HepG2 (cell line): ENCODE data around the gene TDRD10. TPM values are rescaled to one million over a fixed set of nuclear protein-coding genes. Genes with fewer than 3 reads are reported as not detected.
A peak's percentile ranks its signal among the peaks of the same experiment; 100 is the strongest.

Experiments used
- ATAC-seq: fragments of 200-7000 bp; cut with Tn5 transposase; 3 replicates; pipeline ENCODE4 v1.9.1; 2020; ENCODE audit warnings: mild to moderate bottlenecking, moderate library complexity
- BruUV-seq: library from RNA; stranded (reverse); fragments of 400-500 nt; replicated peaks from 2 replicates; lab custom pipeline; 2021; lab: Mats Ljungman, UMichigan
- CTCF ChIA-PET: fragments of 300-600 bp; formaldehyde crosslinking; extraction: SDS; loops from one replicate; lab custom pipeline; 2021; ENCODE audit warnings: low total read pairs, inconsistent platforms, low intra/inter-chr PET ratio; lab: Yijun Ruan, JAX
- POLR2A ChIA-PET: fragments of 350-600 bp; sonication (Branson Sonifier 250); formaldehyde crosslinking; loops from one replicate; lab custom pipeline; 2020; ENCODE audit warnings: antibody characterized with exemption, inconsistent platforms; lab: Yijun Ruan, JAX
- DNase-seq: peaks from one replicate; pipeline ENCODE4 v3.0.0-alpha.2; 2015; ENCODE audit warnings: low spot score
- FAIRE-seq: peaks from 3 replicates; lab custom pipeline; 2011; peaks lifted over from hg19 to GRCh38; lab: Jason Lieb, UNC
- H2AFZ ChIP-seq: one replicate; pipeline ENCODE4 v1.6.1; 2011; ENCODE audit warnings: low read length, inconsistent platforms
- H3K27ac ChIP-seq: fragments of 300-600 bp; 3 replicates; pipeline ENCODE4 v1.8.0; 2011; ENCODE audit warnings: mixed run types, mild to moderate bottlenecking, mixed read lengths, low read length, inconsistent platforms; ENCODE audit not compliant: insufficient read depth; ENCODE audit errors: extremely low read length
- H3K27me3 ChIP-seq, 2 experiments: fragments of 200-600 bp in 1 of 2; 2 replicates in 1 of 2; 3 replicates in 1 of 2; pipeline versions ENCODE4 v1.6.0 to v1.8.0; 2011; ENCODE audit warnings: low read length in 2 of 2, mild to moderate bottlenecking in 2 of 2, moderate library complexity in 2 of 2, inconsistent platforms in 1 of 2; ENCODE audit not compliant: insufficient read depth in 2 of 2, control insufficient read depth in 1 of 2
- H3K36me3 ChIP-seq, 2 experiments: fragments of 200-600 bp in 1 of 2; replicated peaks in 1 of 2; 2 replicates in 1 of 2; 3 replicates in 1 of 2; pipeline versions ENCODE4 v1.5.1 to v1.8.0; 2011; ENCODE audit warnings: low read length in 2 of 2, inconsistent platforms in 1 of 2; ENCODE audit not compliant: insufficient read depth in 2 of 2, control insufficient read depth in 1 of 2
- H3K4me1 ChIP-seq: 2 replicates; pipeline ENCODE4 v1.5.1; 2012; ENCODE audit warnings: low read length, inconsistent platforms; ENCODE audit not compliant: insufficient read depth
- H3K4me2 ChIP-seq: 2 replicates; pipeline ENCODE4 v1.6.0; 2011; ENCODE audit warnings: low read depth, low read length, inconsistent platforms
- H3K4me3 ChIP-seq, 3 experiments: fragments of 200-600 bp in 1 of 3; sonication (generic), shearing (Covaris generic) in 1 of 3; replicated peaks in 1 of 3; 2 replicates each; pipeline ENCODE4 v1.5.1; 2011 to 2016; ENCODE audit warnings: low read length in 3 of 3, inconsistent platforms in 2 of 3, low read depth in 2 of 3, mild to moderate bottlenecking in 2 of 3, control low read depth in 1 of 3, mixed read lengths in 1 of 3; ENCODE audit not compliant: insufficient read depth in 1 of 3
- H3K79me2 ChIP-seq: one replicate; pipeline ENCODE4 v1.6.1; 2011; ENCODE audit warnings: low read length, inconsistent platforms; ENCODE audit not compliant: insufficient read depth
- H3K9ac ChIP-seq: 2 replicates; pipeline ENCODE4 v1.6.0; 2011; ENCODE audit warnings: mild to moderate bottlenecking, low read depth, low read length, inconsistent platforms; ENCODE audit not compliant: insufficient read depth
- H3K9me3 ChIP-seq: 2 replicates; pipeline ENCODE4 v1.5.1; 2012; ENCODE audit warnings: mild to moderate bottlenecking, low read length
- H4K20me1 ChIP-seq: 2 replicates; pipeline ENCODE4 v1.6.0; 2011; ENCODE audit warnings: inconsistent platforms, mild to moderate bottlenecking, low read length, moderate library complexity; ENCODE audit not compliant: insufficient read depth
- CTCF ChIP-seq: sonication (generic); formaldehyde crosslinking; IDR thresholded peaks from 2 replicates; pipeline ENCODE4 v1.5.0; 2020; ENCODE audit warnings: mild to moderate bottlenecking, missing genetic modification reagents, moderate library complexity
- STAG1 ChIP-seq: sonication (generic); formaldehyde crosslinking; IDR thresholded peaks from 2 replicates; pipeline ENCODE4 v1.4.0; 2020; ENCODE audit warnings: missing genetic modification reagents
- ZNF557 ChIP-seq: sonication (generic); formaldehyde crosslinking; IDR thresholded peaks from 2 replicates; pipeline ENCODE4 v1.4.0; 2020; ENCODE audit warnings: missing genetic modification reagents
- ZNF883 ChIP-seq: sonication (generic); formaldehyde crosslinking; IDR thresholded peaks from 2 replicates; pipeline ENCODE4 v1.5.1; 2020; ENCODE audit warnings: mild to moderate bottlenecking, missing genetic modification reagents; ENCODE audit errors: not compliant biosample characterization
- WGBS: methylation state at CpG from one replicate; pipeline ENCODE4 v1.1.6; 2017; ENCODE audit warnings: low lambda C conversion rate; 5-methylcytosine and 5-hydroxymethylcytosine counted together
- in situ Hi-C: cut with HindIII; loops from 2 replicates; pipeline ENCODE4 v1.10.0; 2017; ENCODE audit warnings: low pct_unique_long_range_greater_than_20kb; ENCODE audit not compliant: extremely low pct_ligation_motif_present
- intact Hi-C: fragments of 100-400 bp; cut with micrococcal nuclease; formaldehyde crosslinking; loops from one replicate; pipeline ENCODE4 v1.10.0; 2022; ENCODE audit not compliant: unreplicated experiment
- polyA plus RNA-seq, 8 experiments: library from polyadenylated mRNA; depleted of rRNA in 3 of 8; stranded (reverse) in 7 of 8; unstranded in 1 of 8; fragments of >200 nt; fragmentation: Illumina TruSeq in 4 of 8; extraction: Trizol in 4 of 8; gene quantifications; 2 replicates each; pipeline versions ENCODE4 v1.2.1 to v1.2.3, GENCODE V29; 2011 to 2016; ENCODE audit warnings: low read depth in 4 of 8, missing spikeins in 1 of 8, mixed read lengths in 1 of 8; ENCODE audit not compliant: insufficient read depth in 1 of 8
- total RNA-seq, 5 experiments: library from RNA; depleted of rRNA; stranded (reverse); fragments of >200 nt; fragmentation: Illumina TruSeq; extraction: Trizol; gene quantifications; 2 replicates each; pipeline ENCODE4 v1.2.3, GENCODE V29; 2016; ENCODE audit warnings: low read depth in 1 of 5
- TF ChIP-seq, protein P1 (sequence below): sonication (generic); formaldehyde crosslinking; IDR thresholded peaks from 2 replicates; pipeline ENCODE4 v1.9.0; 2022; ENCODE audit warnings: low read depth, missing genetic modification reagents

Gene TDRD10
- total and polyA plus RNA-seq, 2 of the 13 experiments (the other 11 are each of a cell fraction or from before 2014, with no cell fraction given) = not detected

DNA sequence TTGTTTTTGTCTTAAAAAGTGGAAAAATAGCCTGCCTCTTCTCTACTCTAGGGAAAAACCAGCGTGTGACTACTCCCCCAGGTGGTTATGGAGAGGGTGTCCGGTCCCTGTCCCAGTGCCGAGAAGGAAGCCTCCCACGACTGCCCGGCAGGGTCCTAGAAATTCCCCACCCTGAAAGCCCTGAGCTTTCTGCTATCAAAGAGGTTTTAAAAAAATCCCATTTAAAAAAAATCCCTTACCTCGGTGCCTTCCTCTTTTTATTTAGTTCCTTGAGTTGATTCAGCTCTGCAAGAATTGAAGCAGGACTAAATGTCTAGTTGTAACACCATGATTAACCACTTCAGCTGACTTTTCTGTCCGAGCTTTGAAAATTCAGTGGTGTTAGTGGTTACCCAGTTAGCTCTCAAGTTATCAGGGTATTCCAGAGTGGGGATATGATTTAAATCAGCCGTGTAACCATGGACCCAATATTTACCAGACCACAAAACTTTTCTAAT lies 35.0 kb upstream of the TDRD10 start:
- intact Hi-C loops = no loop called here
- no peak overlapping the region for H3K4me2 ChIP-seq
- ChIA-PET CTCF (no interaction called here), POLR2A (no interaction called here)
- no peak overlapping the region for H2AFZ ChIP-seq
- H4K20me1 ChIP-seq = no peaks in the 10 kb centered on the region
- 74% methylated on average over 8 of the region's 8 CpGs for WGBS
- H3K27ac ChIP-seq = no peak overlapping the region
- no TSS peak for BruUV-seq
- H3K9me3 ChIP-seq = no peaks in the 10 kb centered on the region
- H3K27me3 ChIP-seq = no peaks in the 10 kb centered on the region
- no peak overlapping the region for H3K4me3 ChIP-seq
- FAIRE-seq (no peak), DNase-seq (no peak), ATAC-seq (peak; percentile 48; the same call in 1 of the 3 replicates)
- no peaks in the 10 kb centered on the region for H3K79me2 ChIP-seq
- TF ChIP-seq ZNF557 (CRISPR knock-in tag) = no peak
- TF ChIP-seq, protein P1, sequence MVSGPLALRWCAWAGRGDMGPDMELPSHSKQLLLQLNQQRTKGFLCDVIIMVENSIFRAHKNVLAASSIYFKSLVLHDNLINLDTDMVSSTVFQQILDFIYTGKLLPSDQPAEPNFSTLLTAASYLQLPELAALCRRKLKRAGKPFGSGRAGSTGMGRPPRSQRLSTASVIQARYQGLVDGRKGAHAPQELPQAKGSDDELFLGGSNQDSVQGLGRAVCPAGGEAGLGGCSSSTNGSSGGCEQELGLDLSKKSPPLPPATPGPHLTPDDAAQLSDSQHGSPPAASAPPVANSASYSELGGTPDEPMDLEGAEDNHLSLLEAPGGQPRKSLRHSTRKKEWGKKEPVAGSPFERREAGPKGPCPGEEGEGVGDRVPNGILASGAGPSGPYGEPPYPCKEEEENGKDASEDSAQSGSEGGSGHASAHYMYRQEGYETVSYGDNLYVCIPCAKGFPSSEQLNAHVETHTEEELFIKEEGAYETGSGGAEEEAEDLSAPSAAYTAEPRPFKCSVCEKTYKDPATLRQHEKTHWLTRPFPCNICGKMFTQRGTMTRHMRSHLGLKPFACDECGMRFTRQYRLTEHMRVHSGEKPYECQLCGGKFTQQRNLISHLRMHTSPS (CRISPR knock-in tag) = no peak
- peak; percentile 30; the same call in 1 of the 2 replicates for TF ChIP-seq STAG1 (CRISPR knock-in tag)
- TF ChIP-seq CTCF (CRISPR knock-in tag) = 0 out of 2 replicates have a peak, but pooled peaks have one; percentile 19
- TF ChIP-seq ZNF883 (CRISPR knock-in tag) = no peak
- no peaks in the 10 kb centered on the region for H3K36me3 ChIP-seq
- in situ Hi-C loops = no loop called here
- peaks cover 10% of the 10 kb centered on the region for H3K4me1 ChIP-seq
- no peak overlapping the region for H3K9ac ChIP-seq
